H1 (cell line): ENCODE results near the gene HMCN2. TPM values are rescaled to one million over a fixed set of nuclear protein-coding genes. Genes with fewer than 3 reads are reported as not detected.

Source experiments
- CTCF ChIA-PET: fragments of 300-600 bp; sonication (Branson Sonifier 250); formaldehyde crosslinking; loops from one replicate; lab custom pipeline; 2021; ENCODE audit not compliant: partially characterized antibody; lab: Charles Lee
- POLR2A ChIA-PET: fragments of 300-600 bp; sonication (Branson Sonifier 250); formaldehyde crosslinking; loops from one replicate; lab custom pipeline; 2021; ENCODE audit warnings: inconsistent platforms; ENCODE audit not compliant: partially characterized antibody; lab: Charles Lee
- DNase-seq, 2 experiments: peaks; one replicate each; pipeline versions ENCODE4 v3.0.0 to v3.0.0-alpha.2; 2010 to 2022; ENCODE audit warnings: low spot score in 2 of 2, low read depth in 1 of 2, mixed read lengths in 1 of 2
- FAIRE-seq: peaks from 2 replicates; lab custom pipeline; 2011; peaks lifted over from hg19 to GRCh38; lab: Jason Lieb, UNC
- H2AFZ ChIP-seq: 2 replicates; pipeline ENCODE4 v1.8.1; 2012; ENCODE audit warnings: low read length, inconsistent platforms
- H2AK5ac ChIP-seq: 2 replicates; pipeline ENCODE4 v1.6.1; 2013; ENCODE audit warnings: low read depth, low read length
- H2BK120ac ChIP-seq: replicated peaks from 2 replicates; pipeline ENCODE3; 2013; ENCODE audit warnings: low read depth, low read length, inconsistent platforms
- H2BK12ac ChIP-seq: 2 replicates; pipeline ENCODE4 v1.6.1; 2013; ENCODE audit warnings: low read depth, low read length
- H2BK15ac ChIP-seq: 2 replicates; pipeline ENCODE4 v1.6.1; 2013; ENCODE audit warnings: low read length
- H2BK20ac ChIP-seq: 2 replicates; pipeline ENCODE4 v1.6.1; 2013; ENCODE audit warnings: low read length
- H2BK5ac ChIP-seq: 2 replicates; pipeline ENCODE4 v1.6.1; 2013; ENCODE audit warnings: low read depth, low read length
- H3K14ac ChIP-seq: 2 replicates; pipeline ENCODE4 v1.6.1; 2013; ENCODE audit warnings: inconsistent platforms; ENCODE audit not compliant: insufficient read length
- H3K18ac ChIP-seq: 2 replicates; pipeline ENCODE4 v1.6.1; 2013; ENCODE audit warnings: low read length; ENCODE audit errors: extremely low read depth
- H3K23ac ChIP-seq: 2 replicates; pipeline ENCODE4 v1.6.1; 2013; ENCODE audit warnings: inconsistent platforms; ENCODE audit not compliant: insufficient read length
- H3K23me2 ChIP-seq: 2 replicates; pipeline ENCODE4 v1.6.1; 2013; ENCODE audit warnings: low read depth, low read length
- H3K27ac ChIP-seq: 2 replicates; pipeline ENCODE4 v1.6.1; 2011; ENCODE audit warnings: low read depth, low read length, inconsistent platforms
- H3K27me3 ChIP-seq, 4 experiments: replicated peaks in 1 of 4; 1 replicate in 1 of 4; 2 replicates in 3 of 4; pipeline versions ENCODE4 v1.6.1 to v1.8.1; 2011 to 2013; ENCODE audit warnings: low read length in 3 of 4, mild to moderate bottlenecking in 3 of 4, inconsistent platforms in 2 of 4, mixed read lengths in 2 of 4, moderate library complexity in 1 of 4; ENCODE audit not compliant: control insufficient read depth in 3 of 4, insufficient read depth in 3 of 4; ENCODE audit errors: extremely low read depth in 1 of 4
- H3K36me3 ChIP-seq, 4 experiments: 2 replicates each; pipeline versions ENCODE4 v1.6.1 to v1.8.1; 2011 to 2013; ENCODE audit warnings: mild to moderate bottlenecking in 4 of 4, low read length in 3 of 4, moderate library complexity in 2 of 4, control low read depth in 1 of 4, inconsistent platforms in 1 of 4; ENCODE audit not compliant: insufficient read depth in 4 of 4, control insufficient read depth in 2 of 4
- H3K4ac ChIP-seq: replicated peaks from 2 replicates; pipeline ENCODE3; 2013; ENCODE audit warnings: low read length, low read depth, mixed read lengths, inconsistent platforms; ENCODE audit not compliant: insufficient read length
- H3K4me1 ChIP-seq, 4 experiments: replicated peaks in 1 of 4; 1 replicate in 1 of 4; 2 replicates in 3 of 4; pipeline versions ENCODE4 v1.6.1 to v1.8.1; 2011 to 2013; ENCODE audit warnings: low read length in 3 of 4, inconsistent platforms in 2 of 4, mixed read lengths in 1 of 4; ENCODE audit not compliant: insufficient read depth in 4 of 4, control insufficient read depth in 3 of 4
- H3K4me2 ChIP-seq, 2 experiments: 2 replicates each; pipeline versions ENCODE4 v1.6.1 to v1.8.1; 2011 to 2013; ENCODE audit warnings: low read depth in 2 of 2, low read length in 2 of 2, control low read depth in 1 of 2, inconsistent platforms in 1 of 2, mild to moderate bottlenecking in 1 of 2; ENCODE audit not compliant: insufficient read depth in 1 of 2
- H3K4me3 ChIP-seq, 4 experiments: fragments of 200-600, 300-600 bp in 1 of 4; sonication (generic), shearing (Covaris generic), sonication (Bioruptor Twin) in 1 of 4; 2 replicates each; pipeline versions ENCODE4 v1.5.1 to v1.8.1; 2011 to 2016; ENCODE audit warnings: low read length in 4 of 4, low read depth in 3 of 4, control low read depth in 2 of 4, inconsistent platforms in 2 of 4, mild to moderate bottlenecking in 2 of 4, mixed read lengths in 1 of 4, moderate library complexity in 1 of 4; ENCODE audit not compliant: insufficient read depth in 2 of 4; ENCODE audit errors: extremely low read depth in 1 of 4
- H3K56ac ChIP-seq: replicated peaks from 2 replicates; pipeline ENCODE3; 2013; ENCODE audit warnings: low read depth, mild to moderate bottlenecking, mixed read lengths, low read length, inconsistent platforms; ENCODE audit not compliant: insufficient read length
- H3K79me1 ChIP-seq: 2 replicates; pipeline ENCODE4 v1.6.1; 2013; ENCODE audit warnings: low read depth, low read length, control low read depth
- H3K79me2 ChIP-seq, 2 experiments: 2 replicates each; pipeline versions ENCODE4 v1.6.1 to v1.8.1; 2012 to 2013; ENCODE audit warnings: low read length in 2 of 2, mild to moderate bottlenecking in 2 of 2, inconsistent platforms in 1 of 2; ENCODE audit not compliant: insufficient read depth in 2 of 2, control insufficient read depth in 1 of 2
- H3K9ac ChIP-seq, 4 experiments: replicated peaks in 1 of 4; 1 replicate in 1 of 4; 2 replicates in 3 of 4; pipeline versions ENCODE4 v1.6.1 to v1.8.1; 2011 to 2013; ENCODE audit warnings: low read depth in 3 of 4, low read length in 3 of 4, control low read depth in 2 of 4, mild to moderate bottlenecking in 2 of 4, moderate library complexity in 2 of 4, inconsistent platforms in 1 of 4; ENCODE audit errors: extremely low read depth in 1 of 4
- H3K9me3 ChIP-seq, 2 experiments: 2 replicates each; pipeline versions ENCODE4 v1.6.1 to v1.8.1; 2012 to 2013; ENCODE audit warnings: mild to moderate bottlenecking in 2 of 2, moderate library complexity in 2 of 2, control low read depth in 1 of 2, inconsistent platforms in 1 of 2, low read depth in 1 of 2, low read length in 1 of 2, mixed read lengths in 1 of 2; ENCODE audit not compliant: insufficient read depth in 2 of 2
- H4K20me1 ChIP-seq, 2 experiments: replicated peaks in 1 of 2; 2 replicates each; pipeline versions ENCODE3 to v1.8.1; 2011 to 2013; ENCODE audit warnings: inconsistent platforms in 2 of 2, low read length in 2 of 2, mild to moderate bottlenecking in 1 of 2; ENCODE audit not compliant: insufficient read depth in 2 of 2, control insufficient read depth in 1 of 2
- H4K5ac ChIP-seq: 2 replicates; pipeline ENCODE4 v1.6.1; 2013; ENCODE audit warnings: low read length, low read depth, mixed read lengths, inconsistent platforms; ENCODE audit not compliant: insufficient read length
- H4K8ac ChIP-seq: 2 replicates; pipeline ENCODE4 v1.8.0; 2013; ENCODE audit warnings: mild to moderate bottlenecking, moderate library complexity, low read length, inconsistent platforms; ENCODE audit not compliant: insufficient read depth; ENCODE audit errors: extremely low read depth
- H4K91ac ChIP-seq: replicated peaks from 2 replicates; pipeline ENCODE3; 2013; ENCODE audit warnings: low read length, mixed read lengths, inconsistent platforms; ENCODE audit not compliant: insufficient read length
- CBX5 ChIP-seq: fragments of 300-800, 300-1000 bp; sonication (generic); IDR thresholded peaks from 2 replicates; pipeline ENCODE4 v1.7.1; 2016; ENCODE audit warnings: antibody characterized with exemption, low read length, low read depth
- CBX8 ChIP-seq: fragments of 300-800, 300-1000 bp; sonication (generic); IDR thresholded peaks from 2 replicates; pipeline ENCODE4 v1.7.1; 2016; ENCODE audit warnings: low read depth, low read length, borderline replicate concordance
- CHD1 ChIP-seq: IDR thresholded peaks from 2 replicates; pipeline ENCODE4 v1.6.1; 2012; ENCODE audit warnings: low read depth, low read length, improper control_type of control experiment
- E2F6 ChIP-seq: IDR thresholded peaks from 2 replicates; pipeline ENCODE4 v1.6.1; 2012; ENCODE audit warnings: inconsistent platforms
- EGR1 ChIP-seq: IDR thresholded peaks from 2 replicates; pipeline ENCODE4 v1.6.1; 2011; ENCODE audit warnings: low read depth, low read length, borderline replicate concordance
- EZH2 ChIP-seq: fragments of 200-600 bp; sonication (generic); IDR thresholded peaks from 2 replicates; pipeline ENCODE4 v1.7.1; 2012; ENCODE audit warnings: low read depth, mild to moderate bottlenecking, moderate library complexity, low read length, inconsistent platforms; ENCODE audit not compliant: severe bottlenecking
- NRF1 ChIP-seq: IDR thresholded peaks from 2 replicates; pipeline ENCODE4 v1.6.1; 2011; ENCODE audit warnings: mild to moderate bottlenecking, low read depth, low read length, improper control_type of control experiment
- RAD21 ChIP-seq, 2 experiments: IDR thresholded peaks in 1 of 2; conservative IDR thresholded peaks in 1 of 2; 2 replicates each; pipeline ENCODE4 v1.6.1; 2011; ENCODE audit warnings: low read depth in 2 of 2, low read length in 2 of 2, improper control_type of control experiment in 1 of 2, inconsistent platforms in 1 of 2, mild to moderate bottlenecking in 1 of 2, moderate library complexity in 1 of 2
- RNF2 ChIP-seq: fragments of 200-900, 300-1000 bp; sonication (generic); IDR thresholded peaks from 2 replicates; pipeline ENCODE4 v1.7.1; 2016; ENCODE audit warnings: borderline replicate concordance, low read depth, mild to moderate bottlenecking, antibody characterized with exemption, low read length; ENCODE audit not compliant: poor library complexity, severe bottlenecking; ENCODE audit errors: missing control alignments
- SIN3A ChIP-seq, 2 experiments: IDR thresholded peaks in 1 of 2; conservative IDR thresholded peaks in 1 of 2; 2 replicates each; pipeline ENCODE4 v1.6.1; 2011 to 2012; ENCODE audit warnings: low read length in 2 of 2, improper control_type of control experiment in 1 of 2, low read depth in 1 of 2, mild to moderate bottlenecking in 1 of 2
- SIRT6 ChIP-seq: IDR thresholded peaks from one replicate; pipeline ENCODE4 v1.7.1; 2012; ENCODE audit warnings: low read length, inconsistent platforms
- TBP ChIP-seq: IDR thresholded peaks from 2 replicates; pipeline ENCODE4 v1.6.1; 2011; ENCODE audit warnings: low read depth, low read length, improper control_type of control experiment
- TEAD4 ChIP-seq: IDR thresholded peaks from 2 replicates; pipeline ENCODE4 v1.6.1; 2012; ENCODE audit warnings: low read depth, low read length, inconsistent platforms, mixed read lengths
- WGBS, 2 experiments: shearing (Covaris generic) in 1 of 2; methylation state at CpG; one replicate each; pipeline versions ENCODE4 v1.1.6 to v1.1.7; 2013 to 2015; ENCODE audit warnings: low lambda C conversion rate in 2 of 2, mixed read lengths in 2 of 2, inconsistent platforms in 1 of 2, low coverage in 1 of 2, missing lambda C conversion rate in 1 of 2; ENCODE audit not compliant: insufficient replicate concordance in 2 of 2, insufficient coverage in 1 of 2, insufficient read length in 1 of 2; ENCODE audit errors: extremely low coverage in 1 of 2, missing lambda C conversion rate in 1 of 2; 5-methylcytosine and 5-hydroxymethylcytosine counted together
- polyA plus RNA-seq, 7 experiments: library from polyadenylated mRNA; depleted of rRNA in 3 of 7; stranded (reverse) in 5 of 7; unstranded in 2 of 7; fragments of >200 nt in 5 of 7; fragments of 200-250 nt in 2 of 7; gene quantifications; 1 replicate in 5 of 7; 2 replicates in 1 of 7; 4 replicates in 1 of 7; pipeline versions ENCODE4 v1.2.1 to v1.2.3, GENCODE V29; 2011 to 2013; ENCODE audit warnings: missing spikeins in 2 of 7, mixed read lengths in 2 of 7
- total RNA-seq: library from RNA; stranded (reverse); fragmentation: NEBNext Ultra II Directional; extraction: Animal tissue kit (Norgen Biotek cat#: 25700); gene quantifications from 2 replicates; pipeline ENCODE4 v1.2.1, GENCODE V29; 2021

The HMCN2 gene
- total and polyA plus RNA-seq, 2 of the 8 experiments (the other 6 are each of a cell fraction or from before 2014, with no cell fraction given) = 5.0 to 9.1 TPM

- no peak overlapping the region for H4K8ac ChIP-seq
- no peak overlapping the region for H4K91ac ChIP-seq
- H3K4me3 ChIP-seq = no peak overlapping the region
- H3K36me3 ChIP-seq = peaks cover 0 to 3% (median under 1%) of the 10 kb centered on the region in 4 experiments; a peak in 3 of 8 replicates
- no peak overlapping the region for H3K4ac ChIP-seq
- H2BK12ac ChIP-seq = no peak overlapping the region
- H3K79me2 ChIP-seq = no peaks in the 10 kb centered on the region
- no peak overlapping the region for H3K14ac ChIP-seq
- H2BK120ac ChIP-seq = no peak overlapping the region
- H3K23ac ChIP-seq = no peak overlapping the region
- no peak overlapping the region for H2AK5ac ChIP-seq
- no peak for FAIRE-seq
- H2BK15ac ChIP-seq = no peak overlapping the region
- no peak overlapping the region for H3K18ac ChIP-seq
- H3K9ac ChIP-seq = 0 out of 7 replicates have a peak overlapping the region, but pooled peaks of 1 of the 4 experiments have one; percentile 20
- no peak overlapping the region for H2BK20ac ChIP-seq
- no peaks in the 10 kb centered on the region for H3K27me3 ChIP-seq
- H3K56ac ChIP-seq = no peak overlapping the region
- POLR2A ChIA-PET = no interaction called here
- no peak overlapping the region for H2AFZ ChIP-seq
- CTCF ChIA-PET = interaction anchor here (1.2 to 5.6 kb wide), 3 partner anchors 12 to 63 kb away, joined by 4 to 33 read pairs (median 5); no protein-coding TSS in a partner anchor
- DNase-seq = no peak
- H2BK5ac ChIP-seq = no peak overlapping the region
- H3K4me2 ChIP-seq = no peak overlapping the region
- no peaks in the 10 kb centered on the region for H3K79me1 ChIP-seq
- H3K4me1 ChIP-seq = no peaks in the 10 kb centered on the region
- WGBS, 2 experiments = 97% methylated on average over 3 of the region's 4 CpGs; no CpG with 5 or more reads in 1 of the 2 experiments
- H3K23me2 ChIP-seq = no peaks in the 10 kb centered on the region
- H3K27ac ChIP-seq = no peak overlapping the region
- no peaks in the 10 kb centered on the region for H4K20me1 ChIP-seq
- H4K5ac ChIP-seq = no peak overlapping the region
- H3K9me3 ChIP-seq = no peaks in the 10 kb centered on the region
- TF ChIP-seq SIRT6 (no peak), EZH2 (no peak), EGR1 (no peak), CHD1 (no peak), E2F6 (no peak), CBX8 (no peak), SIN3A (conservative IDR thresholded peaks at IDR 0.05 in 1 of 2, IDR thresholded peaks at IDR 0.05 in 1 of 2; ENCODE audit: low read depth in 1 of 2, low read length in 2 of 2) (no peak), CBX5 (no peak), RAD21 (IDR thresholded peaks at IDR 0.05 in 1 of 2, conservative IDR thresholded peaks at IDR 0.05 in 1 of 2; ENCODE audit: low read depth in 2 of 2, low read length in 2 of 2) (no peak), TBP (no peak), NRF1 (no peak), TEAD4 (no peak), RNF2 (no peak)
Observed at GRCh38 chr9:130305381-130305780, 39.8 kb downstream of the HMCN2 start.
